Stimulated activated CD4-positive, alpha-beta T cell treated with anti-CD3 and anti-CD28 coated beads, Interleukin-15, amount 100 ng/mL, for 24 hours (primary cell): ENCODE results near the gene LRRC74B.
"Not testable (repeated sequence)": the region's sequence is repeated elsewhere in the genome, so short reads cannot be mapped to it uniquely, and the experiment has no call there.

Experiments
- DNase-seq: peaks from one replicate; pipeline ENCODE4 v3.0.0-alpha.2; 2020

The LRRC74B gene, protein sequence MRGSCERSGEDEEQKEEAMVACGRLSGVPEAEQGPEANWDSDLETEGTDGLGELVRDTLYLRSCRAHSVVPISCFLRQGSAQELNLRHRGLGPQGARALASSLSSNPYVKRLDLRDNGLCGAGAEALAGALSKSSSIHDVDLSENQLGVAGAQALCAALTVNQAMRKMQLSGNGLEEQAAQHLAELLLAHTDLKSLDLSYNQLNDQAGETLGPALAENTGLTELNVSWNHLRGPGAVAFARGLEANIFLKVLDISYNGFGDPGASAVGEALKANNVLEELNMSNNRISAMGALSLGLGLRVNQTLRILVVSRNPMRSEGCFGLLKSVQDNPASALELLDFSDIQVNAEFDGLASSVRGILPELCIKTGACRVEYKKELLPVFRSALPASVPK

DNA sequence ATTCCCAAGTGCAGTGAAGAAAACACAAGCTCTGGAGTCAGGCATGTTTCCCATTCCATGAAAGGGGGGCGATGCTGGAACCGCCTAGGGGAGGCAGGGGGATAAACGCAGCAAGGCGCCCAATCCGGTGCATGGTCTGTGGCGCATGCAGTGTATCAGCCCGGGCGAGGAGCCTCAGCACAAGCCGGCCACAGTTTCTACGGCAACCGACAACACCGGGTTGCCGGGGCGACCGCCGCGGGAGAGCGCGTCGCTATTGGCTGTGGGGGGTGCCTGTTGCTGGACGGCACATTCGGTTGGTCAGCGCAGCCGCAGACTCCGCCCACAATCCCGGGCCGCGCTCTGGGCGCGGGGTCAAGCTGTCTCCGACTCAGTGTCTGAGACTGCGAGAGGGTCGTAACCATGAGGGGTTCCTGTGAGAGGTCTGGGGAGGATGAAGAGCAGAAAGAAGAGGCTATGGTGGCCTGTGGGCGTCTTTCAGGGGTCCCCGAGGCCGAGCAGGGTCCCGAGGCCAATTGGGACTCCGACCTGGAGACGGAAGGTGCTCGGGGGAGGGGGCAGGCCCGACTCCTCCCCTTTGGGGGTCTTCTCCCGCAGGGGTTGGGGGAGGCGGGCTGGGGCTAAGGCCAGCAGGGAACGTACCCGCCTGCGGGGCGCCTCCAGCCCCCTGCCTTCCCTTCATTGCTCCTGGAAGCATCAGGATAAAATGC is at the start of gene LRRC74B:
Gene LRRC74B (plus strand): TSS at position 362 of the 710 bp plus-strand sequence. CDS start 41 bp downstream, at position 403.
- peak; percentile 85 for DNase-seq

DNA sequence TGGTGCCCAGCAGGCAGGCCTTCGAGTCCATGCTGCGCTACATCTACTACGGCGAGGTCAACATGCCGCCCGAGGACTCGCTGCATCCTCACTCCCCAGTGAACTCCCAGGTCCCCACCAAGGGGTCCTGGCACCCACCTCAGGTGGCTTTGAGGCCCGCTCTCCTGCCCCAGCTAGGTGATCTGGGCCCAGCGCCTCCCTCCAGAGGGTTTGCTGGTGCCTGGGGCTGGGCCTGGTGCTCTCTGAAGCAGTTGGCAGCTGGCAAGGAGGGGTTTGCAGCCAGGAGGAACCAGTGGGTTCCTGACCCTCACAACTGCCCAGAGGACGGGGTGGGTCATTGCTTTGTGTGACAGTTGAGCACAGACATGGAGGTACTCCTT is 49.7 kb upstream of the LRRC74B start:
- no peak for DNase-seq

DNA sequence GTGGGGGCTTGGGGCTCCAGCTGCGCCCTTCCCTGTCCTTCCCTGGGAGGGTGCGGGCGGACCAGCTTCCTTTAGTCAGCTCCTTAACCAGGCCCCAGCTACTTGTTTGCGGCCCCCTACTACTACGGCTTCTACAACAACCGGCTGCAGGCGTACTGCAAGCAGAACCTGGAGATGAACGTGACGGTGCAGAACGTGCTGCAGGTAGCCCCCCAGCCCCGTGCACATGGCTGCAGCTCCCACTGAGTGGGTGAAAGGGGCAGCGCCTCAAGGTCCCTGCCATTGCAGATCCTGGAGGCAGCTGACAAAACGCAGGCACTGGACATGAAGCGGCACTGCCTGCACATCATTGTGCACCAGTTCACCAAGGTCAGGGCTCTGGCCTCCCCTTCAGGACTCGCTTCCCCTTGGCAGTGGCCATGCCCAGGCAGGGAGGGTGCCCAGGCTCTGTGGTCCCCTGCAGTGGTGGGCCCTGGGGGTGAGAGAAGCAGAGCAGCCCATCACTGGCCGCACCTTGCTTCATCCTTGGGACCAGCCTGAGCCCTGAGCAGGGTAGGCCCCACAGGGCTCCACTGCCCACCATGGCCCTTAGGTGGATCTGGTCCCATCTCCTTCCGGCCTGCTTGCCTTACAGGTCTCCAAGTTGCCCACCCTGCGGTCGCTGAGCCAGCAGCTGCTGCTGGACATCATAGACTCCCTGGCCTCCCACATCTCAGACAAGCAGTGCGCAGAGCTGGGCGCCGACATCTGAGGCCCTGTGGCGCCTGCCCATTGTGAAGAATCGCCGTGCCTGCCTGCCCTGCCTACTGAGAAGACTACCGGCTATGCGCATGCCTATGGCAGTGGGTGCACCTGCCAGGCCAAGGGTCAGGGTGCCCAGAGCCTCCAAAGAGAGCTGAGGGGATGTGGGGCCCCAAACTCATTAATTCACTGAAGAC is 48.9 kb upstream of the LRRC74B start:
- DNase-seq = no peak

DNA sequence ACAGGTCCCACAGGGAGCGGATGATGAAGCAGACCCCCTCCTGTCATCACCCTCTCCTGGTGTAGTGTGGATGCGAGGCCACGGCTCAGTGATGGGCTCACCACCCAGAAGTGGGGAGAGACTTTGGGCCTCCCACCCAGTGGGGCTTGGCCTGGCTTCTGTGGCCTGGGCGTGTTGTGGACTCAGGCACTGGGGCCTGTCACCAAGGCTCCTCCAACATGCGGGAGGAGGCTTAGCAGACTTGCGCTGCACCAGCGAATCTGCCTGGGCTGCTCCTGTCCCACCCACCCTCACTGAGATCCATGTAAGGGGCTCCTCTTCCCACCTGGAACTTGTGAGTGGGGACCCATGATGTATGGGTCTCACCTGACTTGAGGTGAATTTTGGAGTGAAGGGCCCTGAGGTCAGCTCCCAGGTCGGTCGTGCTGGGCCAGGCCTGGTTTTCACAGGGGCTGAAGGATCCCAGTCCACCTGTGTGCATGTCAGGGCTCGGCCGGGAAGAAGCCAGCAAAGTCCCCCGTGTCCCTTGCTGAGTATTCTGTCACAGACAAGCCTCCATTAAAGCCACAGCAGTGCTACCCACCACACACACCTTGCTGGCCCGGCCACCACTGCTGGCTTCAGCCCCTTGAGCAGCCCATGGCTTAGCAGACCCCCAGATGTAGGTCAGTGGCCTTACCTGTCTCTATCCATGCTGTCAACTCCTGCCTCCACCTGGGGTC is 48.0 kb upstream of the LRRC74B start:
- DNase-seq = peak; percentile 17

DNA sequence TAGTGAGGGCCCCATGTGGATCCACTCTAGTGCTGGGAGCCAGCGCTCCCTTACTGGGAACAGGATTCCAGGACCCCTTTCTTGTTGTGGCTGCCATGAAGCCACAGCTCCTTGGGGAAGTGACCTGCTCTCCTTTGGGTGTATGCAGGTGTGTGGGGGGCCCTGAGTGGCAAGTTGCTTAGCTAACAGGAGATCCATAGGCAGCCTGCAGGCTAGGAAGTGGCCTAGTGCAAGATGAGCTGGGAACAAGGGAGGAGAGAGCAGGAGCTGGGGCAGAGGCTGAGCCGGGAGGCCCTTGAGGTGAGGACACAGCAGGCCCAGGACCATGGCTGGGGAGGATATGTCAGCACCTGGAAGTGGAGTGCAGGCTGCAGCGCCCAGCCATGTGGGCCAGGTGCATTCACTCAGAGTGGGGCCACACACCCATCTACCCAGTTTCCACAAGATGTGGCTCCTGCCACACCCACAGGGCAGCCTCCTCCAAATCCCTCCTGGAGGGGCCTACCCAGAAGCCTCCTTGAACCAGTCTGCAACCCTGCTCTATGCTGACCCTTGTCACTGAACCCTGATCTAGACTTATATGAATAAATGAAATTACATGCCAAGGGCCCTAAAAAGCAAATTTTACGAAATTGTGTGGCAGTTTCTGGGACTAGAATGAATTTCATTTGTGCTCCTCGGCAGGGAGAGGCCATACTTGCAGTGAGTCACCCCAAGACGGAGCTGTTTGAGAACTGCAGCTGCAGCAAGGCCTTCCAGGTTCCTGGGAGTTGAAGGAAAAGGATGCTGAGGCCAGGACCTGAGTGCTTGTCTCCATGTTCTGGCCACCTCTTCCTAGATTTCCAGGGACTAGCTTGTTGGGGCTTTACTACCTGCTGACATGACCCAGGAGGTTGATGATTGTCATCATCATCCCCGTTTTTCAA is 47.1 kb upstream of the LRRC74B start:
- DNase-seq = peak; percentile 23

DNA sequence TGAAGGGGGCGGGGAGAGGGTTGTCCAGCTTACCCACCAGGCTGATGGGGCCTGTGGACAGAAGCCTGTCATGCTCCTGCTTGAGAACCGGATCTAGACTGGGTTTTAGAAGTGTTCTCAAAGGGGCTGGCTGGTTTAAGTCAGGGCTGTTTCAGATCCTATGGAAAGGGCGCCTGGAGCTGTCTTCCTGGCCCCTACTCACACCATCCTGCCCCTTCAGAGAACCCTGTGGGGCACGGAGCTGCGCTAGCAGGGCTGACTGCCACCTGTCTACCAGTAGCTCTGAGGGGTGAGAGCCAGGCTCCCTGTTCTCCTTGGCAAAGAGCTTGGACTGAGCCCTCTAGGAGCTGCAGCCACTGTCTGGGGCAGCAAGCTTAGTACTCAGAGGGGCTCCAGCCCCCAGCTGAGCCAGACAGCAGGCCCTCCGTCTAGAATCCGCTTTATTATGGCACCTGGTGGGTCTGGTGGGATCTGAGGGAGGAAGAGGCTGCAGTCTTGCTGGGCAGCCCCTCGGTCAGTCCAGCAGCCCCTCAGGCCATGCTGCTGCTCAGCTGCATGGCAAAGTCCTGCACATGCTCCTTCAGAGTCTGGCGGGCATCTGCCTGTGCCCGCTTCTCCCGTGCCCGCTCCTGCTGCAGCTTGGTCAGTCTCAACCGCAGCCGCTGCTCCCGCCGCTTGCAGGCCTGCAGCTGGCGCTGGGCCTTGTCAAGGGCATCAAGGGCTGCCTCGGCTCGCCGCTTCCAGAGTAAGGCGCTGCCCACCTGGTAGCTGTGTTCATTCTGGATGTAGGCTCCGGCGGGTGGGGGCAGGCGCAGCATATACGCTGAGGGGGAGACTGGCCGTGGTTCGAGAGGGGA is 46.2 kb upstream of the LRRC74B start:
- DNase-seq = no peak

DNA sequence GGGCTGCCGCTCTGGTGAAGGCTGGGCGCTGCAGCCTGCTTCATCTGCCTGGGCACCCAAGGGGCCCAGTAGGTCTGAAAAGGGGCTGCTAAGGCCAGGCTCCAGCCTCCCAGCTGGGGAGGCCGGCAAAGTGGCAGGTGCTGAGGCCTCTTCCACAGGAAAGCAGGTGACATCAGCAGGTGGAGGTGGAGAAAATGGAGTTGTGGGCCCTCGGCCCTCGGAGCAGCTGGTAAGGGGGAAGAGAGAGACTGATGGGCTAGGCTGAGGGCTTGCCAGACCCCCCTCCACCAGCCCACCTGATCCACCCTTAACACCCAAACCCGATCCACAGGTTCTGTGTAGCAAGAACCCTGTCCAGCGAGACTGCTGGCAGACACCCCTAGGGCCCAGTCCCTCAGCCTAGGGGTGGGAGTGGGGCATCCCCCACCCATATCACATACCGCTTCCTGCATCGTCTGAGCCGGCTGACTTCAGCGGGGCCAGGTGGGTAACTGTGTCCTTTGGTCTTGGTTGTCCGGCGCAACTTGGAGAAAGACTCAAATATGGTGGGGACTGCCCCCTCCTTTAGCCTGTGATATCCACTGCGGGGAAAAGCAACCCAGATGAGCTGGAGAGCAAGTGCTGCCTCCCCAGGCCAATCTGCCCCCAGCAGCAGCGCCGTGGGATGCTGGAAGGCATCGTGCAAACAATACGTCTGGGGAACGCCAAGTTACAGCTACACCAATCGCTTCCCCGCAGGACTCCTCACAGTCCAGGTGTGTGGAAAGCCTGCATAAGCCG is 45.3 kb upstream of the LRRC74B start:
- DNase-seq = peak; percentile 24

DNA sequence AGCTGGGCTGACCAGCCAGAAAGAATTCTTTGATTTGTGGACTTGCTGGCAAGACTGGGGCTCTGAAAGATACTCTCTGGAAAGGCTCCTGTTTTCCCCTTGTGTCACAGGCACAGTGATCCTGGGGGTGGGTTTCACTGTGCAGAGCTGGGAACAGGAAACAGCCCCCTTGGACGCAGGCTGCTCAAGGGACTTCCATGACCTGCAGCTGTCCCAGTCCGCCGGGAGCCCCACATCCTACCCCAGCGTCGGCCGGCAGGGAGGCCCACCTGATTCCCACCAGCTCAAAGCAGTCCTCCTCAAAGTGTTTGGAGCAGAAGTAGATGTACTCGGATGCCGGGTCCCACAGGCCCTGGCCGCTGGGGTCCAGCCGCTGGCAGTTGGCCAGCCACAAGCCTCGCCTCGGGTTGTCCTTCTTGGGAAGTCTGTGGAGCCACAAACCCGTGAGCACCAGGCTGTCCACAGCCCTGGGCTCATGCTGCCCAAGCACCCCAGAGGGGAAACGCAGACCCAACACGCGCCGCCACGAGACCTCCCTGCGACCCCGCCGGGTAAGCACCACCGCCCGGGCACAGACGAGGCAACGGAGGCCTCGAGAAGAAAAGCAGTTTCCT is 44.7 kb upstream of the LRRC74B start:
- DNase-seq = no peak

DNA sequence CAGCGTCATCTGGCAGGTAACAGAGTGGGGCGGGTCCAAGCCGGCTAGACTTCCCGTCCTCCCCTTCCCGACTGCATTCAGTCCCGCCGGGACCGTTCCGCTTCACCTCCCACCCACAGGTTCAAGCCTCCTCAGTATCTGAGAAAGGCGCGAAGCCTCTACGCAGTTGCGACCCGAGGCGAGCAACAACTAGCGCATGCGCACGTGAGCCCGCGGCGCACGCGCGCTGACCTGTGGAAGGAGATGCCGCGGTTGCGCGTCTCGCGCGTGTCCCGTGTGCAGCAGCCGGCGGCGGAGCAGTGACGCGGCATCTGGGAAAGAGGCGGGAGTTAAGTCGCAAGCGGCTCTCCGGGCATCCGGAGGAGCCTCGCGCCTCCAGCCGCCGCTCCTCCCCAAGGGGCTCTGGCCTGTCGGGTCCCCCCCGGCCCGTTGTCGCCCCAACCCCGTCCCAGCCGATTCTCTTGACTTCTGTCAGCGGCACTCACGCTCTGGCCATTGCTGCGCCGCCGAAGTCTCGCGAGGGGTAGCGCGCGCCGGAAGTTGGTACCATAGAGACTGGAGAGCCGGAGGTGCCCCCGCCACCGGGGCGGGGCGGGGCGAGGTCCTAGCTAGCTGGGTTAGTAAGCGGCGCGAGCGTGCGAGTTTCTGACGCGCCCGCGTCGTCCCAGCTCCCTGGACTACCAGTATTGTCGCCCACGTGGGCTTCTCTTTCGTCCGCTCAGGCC is 44.0 kb upstream of the LRRC74B start, which contains the start of gene THAP7:
Gene THAP7 (minus strand): TSS at position 518 of the 725 bp plus-strand sequence. CDS start 207 bp downstream, at position 311.
- peak; percentile 98 for DNase-seq

DNA sequence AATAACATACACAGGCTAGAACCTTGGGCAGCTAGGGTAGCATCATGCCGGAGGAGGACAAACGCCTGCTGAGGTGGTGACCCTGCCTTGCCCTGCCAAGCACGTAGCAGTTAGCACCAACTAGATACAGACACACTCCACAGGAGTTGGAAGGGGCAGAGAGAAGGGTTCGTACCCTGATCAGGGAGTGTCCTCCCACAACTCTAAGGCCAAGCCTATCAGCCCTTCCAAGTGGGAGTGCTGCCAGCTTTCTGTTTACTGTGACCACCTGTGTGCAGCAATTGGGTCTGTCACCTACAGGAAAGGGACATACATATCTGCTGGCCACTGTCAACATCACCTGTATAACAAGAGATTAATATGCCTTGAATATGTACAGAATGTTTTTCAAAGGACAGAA is 42.0 kb upstream of the LRRC74B start:
- no peak for DNase-seq

DNA sequence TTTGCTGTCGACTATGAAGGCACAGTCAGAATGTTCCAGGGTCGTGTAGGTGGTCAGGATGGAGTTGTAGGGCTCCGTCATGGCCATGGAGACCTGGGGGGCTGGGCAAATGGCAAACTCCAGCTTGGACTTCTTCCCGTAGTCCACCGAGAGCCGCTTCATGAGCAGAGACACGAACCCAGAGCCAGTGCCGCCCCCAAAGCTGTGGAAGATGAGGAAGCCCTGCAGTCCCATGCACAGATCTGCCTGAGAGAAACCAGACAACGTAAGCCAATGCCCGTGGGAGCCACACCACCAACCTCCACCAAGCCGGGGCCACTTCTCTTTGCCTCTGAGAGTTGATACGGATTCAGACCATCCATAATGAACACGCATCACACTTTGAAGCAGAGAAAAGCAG is 36.5 kb upstream of the LRRC74B start:
- not testable (repeated sequence) for DNase-seq

DNA sequence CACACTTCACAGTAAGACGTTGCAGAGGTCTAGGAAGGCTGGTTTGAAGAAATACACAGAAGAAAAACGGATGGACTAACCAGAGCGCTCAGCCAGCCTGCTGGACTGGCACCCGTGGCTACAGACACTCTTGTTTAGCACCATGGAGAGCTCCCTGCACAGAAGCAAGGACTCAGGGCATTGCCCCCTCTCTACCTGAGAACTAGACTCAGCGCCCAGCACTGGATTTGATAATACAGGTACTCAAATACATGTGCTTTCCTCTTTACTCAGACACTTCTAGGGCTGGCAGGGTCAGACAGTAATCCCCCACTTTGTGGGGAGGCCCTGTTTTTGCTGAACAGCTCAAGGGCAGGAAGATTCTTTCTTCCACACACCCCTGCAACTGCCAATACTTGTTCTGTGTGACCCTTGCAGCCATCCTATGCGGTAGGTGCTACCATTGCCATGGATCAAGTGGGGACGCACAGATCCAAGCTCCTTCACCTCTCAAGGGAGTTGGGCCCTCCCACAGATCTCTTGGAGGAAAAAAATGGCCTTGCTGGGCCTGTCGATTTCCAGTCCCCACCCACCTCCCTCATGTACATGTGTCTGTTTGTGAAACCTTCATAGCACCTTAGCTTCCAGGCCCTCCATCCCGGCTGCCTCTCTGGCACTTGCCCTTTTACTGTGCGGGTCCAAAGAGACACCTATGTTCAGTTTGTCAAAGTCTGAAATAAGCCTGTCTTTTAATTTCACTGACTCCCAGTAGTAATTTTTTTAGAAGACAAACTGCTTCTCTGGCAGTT is 35.9 kb upstream of the LRRC74B start:
- DNase-seq = peak; percentile 26

DNA sequence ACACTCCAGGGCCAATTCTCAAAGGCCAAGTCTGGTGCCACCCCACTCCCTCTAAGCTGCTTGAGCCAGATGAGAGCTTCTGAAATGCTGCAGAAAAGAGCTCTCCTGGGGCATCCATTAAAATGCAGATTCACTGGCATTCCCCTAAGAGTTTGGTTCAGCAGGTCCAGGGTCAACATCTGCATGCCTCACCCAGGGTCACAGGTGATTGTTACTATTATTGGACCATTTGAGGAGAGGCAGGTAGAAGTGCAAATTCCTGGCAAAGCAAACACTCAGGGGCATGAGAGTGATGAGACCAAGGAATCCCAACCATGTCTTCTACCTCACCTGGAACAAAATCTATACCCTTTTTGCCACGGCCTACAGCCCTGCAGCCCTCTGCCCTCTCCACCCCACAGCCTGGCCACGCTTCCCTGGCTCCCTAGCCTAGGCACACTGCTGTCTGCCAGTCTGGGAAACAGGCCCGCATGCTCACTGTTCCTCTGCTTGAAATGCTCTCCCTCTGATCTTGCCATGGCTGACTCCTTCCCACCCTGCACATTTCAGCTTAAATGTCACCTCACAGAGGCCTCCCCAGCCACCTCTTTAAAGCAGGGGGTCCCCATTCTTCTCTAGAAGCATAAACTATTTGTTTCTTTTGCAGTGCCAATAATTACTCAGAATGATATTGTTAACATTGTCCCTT is 35.2 kb upstream of the LRRC74B start:
- DNase-seq = no peak

DNA sequence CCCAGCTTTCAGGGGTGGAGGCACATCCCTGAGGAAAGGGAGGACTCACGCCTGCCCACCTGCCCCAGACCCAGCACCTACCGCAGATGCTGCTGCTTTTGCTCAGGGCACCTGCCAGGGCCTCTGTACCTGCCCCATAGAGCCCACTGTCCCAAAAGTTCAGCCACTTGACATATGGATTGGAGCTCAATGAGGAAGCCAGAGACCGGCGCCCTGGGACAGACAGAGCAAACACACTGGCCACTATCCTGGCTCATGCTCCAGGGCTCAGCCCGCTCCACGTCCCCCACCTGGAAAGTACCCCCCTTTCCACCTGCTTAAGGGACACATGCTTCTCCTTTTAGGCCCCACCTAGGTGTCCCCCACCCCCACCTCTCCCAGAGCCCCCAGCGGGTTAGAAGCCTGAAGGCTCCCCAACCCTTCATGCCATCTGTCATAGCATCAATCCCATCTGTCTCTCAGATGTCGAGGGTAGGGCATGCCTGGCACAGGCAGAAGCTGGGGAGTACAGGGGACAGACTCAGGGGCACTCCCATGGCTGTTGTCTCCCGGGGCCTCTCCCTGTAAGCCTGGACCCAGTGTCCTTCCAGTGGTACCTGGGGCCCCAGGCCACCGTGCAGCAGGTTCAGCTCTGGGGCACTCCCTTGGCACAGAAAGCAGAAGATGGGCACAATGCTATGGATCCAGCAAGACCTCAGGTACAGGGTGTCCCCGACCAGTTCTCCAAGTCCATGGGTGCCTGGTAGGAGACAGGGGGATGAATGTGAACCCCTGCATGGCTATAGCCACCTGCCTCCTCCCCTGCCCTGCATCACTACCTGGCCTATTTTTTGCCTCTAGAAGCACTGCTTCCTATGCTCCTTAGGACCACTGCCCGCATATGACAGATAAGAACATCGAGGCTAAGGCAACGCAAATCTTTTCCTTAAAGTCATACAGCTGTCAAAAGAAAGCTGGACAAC is 33.0 kb upstream of the LRRC74B start:
- DNase-seq = no peak

DNA sequence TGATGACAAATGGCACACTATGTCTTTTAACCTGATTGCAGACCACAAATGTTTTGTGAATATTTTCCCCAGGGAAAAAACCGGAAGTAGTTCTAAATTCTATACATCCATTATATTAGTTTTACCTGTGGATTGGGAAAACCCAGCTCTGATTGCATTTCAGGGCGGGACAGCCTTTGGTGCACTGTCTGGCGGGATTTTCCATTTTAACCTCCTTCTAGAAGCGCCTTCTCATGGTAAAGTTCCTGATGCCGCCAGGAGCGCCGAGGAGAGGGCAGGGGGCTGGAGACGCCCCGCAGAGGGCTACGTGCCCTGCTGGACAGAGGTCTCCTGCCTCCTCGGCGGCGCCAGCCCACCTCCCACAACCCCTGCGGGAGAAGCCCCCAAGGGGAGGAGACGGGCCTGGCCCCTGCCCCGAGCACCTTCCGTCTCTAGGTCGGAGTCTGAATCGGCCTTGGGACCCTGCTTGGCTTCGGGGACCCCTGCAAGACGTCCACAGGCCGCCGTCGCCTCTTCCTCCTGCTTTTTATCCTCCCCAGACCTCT is 32.0 kb upstream of the LRRC74B start:
- DNase-seq = no peak
